Measurements from ENCODE around the gene CNTN5.

CNTN5 gene

DNA sequence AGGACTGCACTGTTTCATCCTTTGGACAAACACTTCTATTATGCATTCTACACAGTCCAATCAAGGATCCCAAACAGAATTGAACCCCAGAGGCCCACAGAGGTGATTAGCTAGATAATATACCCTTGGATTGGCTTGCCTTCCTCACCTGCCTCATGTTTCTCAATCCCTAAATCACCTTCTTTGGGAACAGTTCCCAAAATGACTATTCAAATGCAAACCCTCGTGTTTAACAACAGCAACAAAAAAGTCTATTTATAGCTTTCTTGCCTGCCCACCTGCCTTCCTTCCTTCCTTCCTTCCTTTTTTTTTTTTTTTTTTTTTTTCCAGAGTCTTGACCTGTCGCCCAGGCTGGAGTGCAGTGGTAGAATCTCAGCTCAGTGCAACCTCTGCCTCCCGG, 180.0 kb downstream of the CNTN5 start:
- no peak overlapping the region for H3K4me2 ChIP-seq (ENCODE audit: low read length, poor library complexity, severe bottlenecking)
- H2BK12ac ChIP-seq (ENCODE audit: low read length in 2 of 2) = no peak overlapping the region
- H2AFZ ChIP-seq (ENCODE audit: low read depth, low read length) = no peak overlapping the region
- no peak overlapping the region for H3K4ac ChIP-seq (ENCODE audit: low read depth in 1 of 2, low read length in 2 of 2)
- H3K18ac ChIP-seq (ENCODE audit: low read depth in 1 of 2, low read length in 2 of 2) = no peak overlapping the region
- H3K4me1 ChIP-seq (ENCODE audit: control insufficient read depth, insufficient read depth, low read depth, low read length) = no peaks in the 10 kb centered on the region
- H2BK15ac ChIP-seq (ENCODE audit: low read depth, poor library complexity, severe bottlenecking) = no peak overlapping the region
- WGBS = 80% methylated on average over 2 of the region's 3 CpGs
- no peak overlapping the region for H2AK5ac ChIP-seq (ENCODE audit: low read length, severe bottlenecking)
- no peak for DNase-seq
- no peak overlapping the region for H3K27ac ChIP-seq (ENCODE audit: low read length, poor library complexity, severe bottlenecking)
- no peak overlapping the region for H3K14ac ChIP-seq (ENCODE audit: low read length in 2 of 2)
- no peak overlapping the region for H4K91ac ChIP-seq (ENCODE audit: low read length)
- no peaks in the 10 kb centered on the region for H3K36me3 ChIP-seq (ENCODE audit: control insufficient read depth in 1 of 2, insufficient read depth in 2 of 2, low read depth in 1 of 2, low read length in 2 of 2)
- no peak overlapping the region for H2BK5ac ChIP-seq (ENCODE audit: low read depth, low read length, poor library complexity, severe bottlenecking)
- H3K23ac ChIP-seq (ENCODE audit: low read length in 2 of 2) = no peak overlapping the region
- H3K79me1 ChIP-seq (replicated peaks; ENCODE audit: low read length, poor library complexity, severe bottlenecking) = no peaks in the 10 kb centered on the region
- no peaks in the 10 kb centered on the region for H3K9me3 ChIP-seq (ENCODE audit: control insufficient read depth, low read length)
- H2BK120ac ChIP-seq (ENCODE audit: low read depth, low read length) = no peak overlapping the region
- H4K8ac ChIP-seq (ENCODE audit: low read length) = no peak overlapping the region
- no peak overlapping the region for H3K9ac ChIP-seq (ENCODE audit: low read length)
- no peaks in the 10 kb centered on the region for H3K27me3 ChIP-seq (ENCODE audit: control insufficient read depth in 1 of 2, insufficient read depth in 1 of 2, low read length in 2 of 2)
- no peak overlapping the region for H3K4me3 ChIP-seq (ENCODE audit: insufficient read depth in 1 of 2, low read depth in 1 of 2, low read length in 2 of 2)

DNA sequence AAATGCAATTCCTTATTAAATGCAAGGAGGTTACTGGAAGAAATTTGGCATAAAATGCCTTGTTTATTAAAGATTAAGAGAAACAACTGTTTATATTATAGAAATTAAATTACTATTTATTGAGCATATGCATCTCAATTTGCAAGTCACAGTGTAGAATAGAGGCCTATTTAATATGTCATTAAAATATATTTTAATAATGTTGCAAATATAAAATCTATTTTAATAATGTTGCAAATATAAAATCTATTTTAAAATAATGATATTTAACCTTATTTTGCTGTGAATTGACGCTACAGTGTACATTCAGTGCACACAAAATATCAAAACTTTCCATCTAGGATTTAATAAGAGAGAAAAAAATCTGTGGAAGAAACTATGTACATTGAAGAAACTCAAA, 188.1 kb downstream of the CNTN5 start:
- no peak for DNase-seq
- H3K23ac ChIP-seq (ENCODE audit: low read length in 2 of 2) = no peak overlapping the region
- no peak overlapping the region for H3K14ac ChIP-seq (ENCODE audit: low read length in 2 of 2)
- no peak overlapping the region for H3K9ac ChIP-seq (ENCODE audit: low read length)
- no peaks in the 10 kb centered on the region for H3K79me1 ChIP-seq (replicated peaks; ENCODE audit: low read length, poor library complexity, severe bottlenecking)
- H3K4me3 ChIP-seq (ENCODE audit: insufficient read depth in 1 of 2, low read depth in 1 of 2, low read length in 2 of 2) = no peak overlapping the region
- no peak overlapping the region for H2BK12ac ChIP-seq (ENCODE audit: low read length in 2 of 2)
- no CpG with 5 or more reads among the region's 1 CpG for WGBS
- no peak overlapping the region for H3K27ac ChIP-seq (ENCODE audit: low read length, poor library complexity, severe bottlenecking)
- no peaks in the 10 kb centered on the region for H3K4me1 ChIP-seq (ENCODE audit: control insufficient read depth, insufficient read depth, low read depth, low read length)
- no peak overlapping the region for H3K18ac ChIP-seq (ENCODE audit: low read depth in 1 of 2, low read length in 2 of 2)
- H3K4ac ChIP-seq (ENCODE audit: low read depth in 1 of 2, low read length in 2 of 2) = no peak overlapping the region
- H3K4me2 ChIP-seq (ENCODE audit: low read length, poor library complexity, severe bottlenecking) = no peak overlapping the region
- H2AK5ac ChIP-seq (ENCODE audit: low read length, severe bottlenecking) = no peak overlapping the region
- no peak overlapping the region for H2BK5ac ChIP-seq (ENCODE audit: low read depth, low read length, poor library complexity, severe bottlenecking)
- H3K27me3 ChIP-seq (ENCODE audit: control insufficient read depth in 1 of 2, insufficient read depth in 1 of 2, low read length in 2 of 2) = no peaks in the 10 kb centered on the region
- no peaks in the 10 kb centered on the region for H3K36me3 ChIP-seq (ENCODE audit: control insufficient read depth in 1 of 2, insufficient read depth in 2 of 2, low read depth in 1 of 2, low read length in 2 of 2)
- H2BK120ac ChIP-seq (ENCODE audit: low read depth, low read length) = no peak overlapping the region
- H3K9me3 ChIP-seq (ENCODE audit: control insufficient read depth, low read length) = no peaks in the 10 kb centered on the region
- no peak overlapping the region for H4K8ac ChIP-seq (ENCODE audit: low read length)
- no peak overlapping the region for H2BK15ac ChIP-seq (ENCODE audit: low read depth, poor library complexity, severe bottlenecking)
- no peak overlapping the region for H2AFZ ChIP-seq (ENCODE audit: low read depth, low read length)
- no peak overlapping the region for H4K91ac ChIP-seq (ENCODE audit: low read length)

- Histone ChIP-seq H4K91ac (ENCODE audit: low read length) (no peak overlapping the region), H3K27ac (ENCODE audit: low read length, poor library complexity, severe bottlenecking) (no peak overlapping the region), H3K36me3 (ENCODE audit: control insufficient read depth in 1 of 2, insufficient read depth in 2 of 2, low read depth in 1 of 2, low read length in 2 of 2) (no peaks in the 10 kb centered on the region), H2BK5ac (ENCODE audit: low read depth, low read length, poor library complexity, severe bottlenecking) (no peak overlapping the region), H2AK5ac (ENCODE audit: low read length, severe bottlenecking) (no peak overlapping the region), H3K79me1 (replicated peaks; ENCODE audit: low read length, poor library complexity, severe bottlenecking) (no peaks in the 10 kb centered on the region), H2BK120ac (ENCODE audit: low read depth, low read length) (no peak overlapping the region), H2BK12ac (ENCODE audit: low read length in 2 of 2) (no peak overlapping the region), H3K4ac (ENCODE audit: low read depth in 1 of 2, low read length in 2 of 2) (no peak overlapping the region), H3K23ac (ENCODE audit: low read length in 2 of 2) (no peak overlapping the region), H3K4me3 (ENCODE audit: insufficient read depth in 1 of 2, low read depth in 1 of 2, low read length in 2 of 2) (no peak overlapping the region), H3K4me2 (ENCODE audit: low read length, poor library complexity, severe bottlenecking) (no peak overlapping the region), H2BK15ac (ENCODE audit: low read depth, poor library complexity, severe bottlenecking) (no peak overlapping the region), H3K4me1 (ENCODE audit: control insufficient read depth, insufficient read depth, low read depth, low read length) (no peaks in the 10 kb centered on the region), H3K9ac (ENCODE audit: low read length) (no peak overlapping the region), H3K9me3 (ENCODE audit: control insufficient read depth, low read length) (peaks cover 11% of the 10 kb centered on the region), H3K18ac (ENCODE audit: low read depth in 1 of 2, low read length in 2 of 2) (no peak overlapping the region), H4K8ac (ENCODE audit: low read length) (no peak overlapping the region), H2AFZ (ENCODE audit: low read depth, low read length) (no peak overlapping the region), H3K27me3 (ENCODE audit: control insufficient read depth in 1 of 2, insufficient read depth in 1 of 2, low read length in 2 of 2) (no peaks in the 10 kb centered on the region), H3K14ac (ENCODE audit: low read length in 2 of 2) (no peak overlapping the region)
- WGBS = no CpG with 5 or more reads among the region's 2 CpGs
- no peak for DNase-seq
Observed at GRCh38 chr11:99229544-99229943, 208.8 kb downstream of the CNTN5 start.

DNA sequence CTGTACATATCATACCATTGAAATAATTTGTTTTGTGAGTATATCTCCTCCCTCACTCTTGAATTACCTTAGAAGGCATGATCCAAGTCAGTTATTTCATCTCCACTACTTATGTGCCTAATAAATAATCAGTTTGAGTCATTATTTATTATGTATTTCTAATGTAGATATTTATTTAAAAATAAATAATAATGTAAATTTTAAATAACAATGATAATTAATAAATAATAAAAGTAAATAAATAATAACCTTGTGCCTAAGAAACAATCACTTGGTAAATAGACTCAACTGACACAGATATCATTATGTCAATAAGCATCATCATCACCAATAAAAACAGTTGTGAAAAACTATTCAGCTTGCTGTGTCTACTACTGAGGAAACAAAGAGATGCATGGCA, 213.8 kb downstream of the CNTN5 start:
- H4K91ac ChIP-seq (ENCODE audit: low read length) = no peak overlapping the region
- DNase-seq = no peak
- no peak overlapping the region for H3K14ac ChIP-seq (ENCODE audit: low read length in 2 of 2)
- H3K18ac ChIP-seq (ENCODE audit: low read depth in 1 of 2, low read length in 2 of 2) = no peak overlapping the region
- H3K4ac ChIP-seq (ENCODE audit: low read depth in 1 of 2, low read length in 2 of 2) = no peak overlapping the region
- H3K79me1 ChIP-seq (replicated peaks; ENCODE audit: low read length, poor library complexity, severe bottlenecking) = no peaks in the 10 kb centered on the region
- H3K36me3 ChIP-seq (ENCODE audit: control insufficient read depth in 1 of 2, insufficient read depth in 2 of 2, low read depth in 1 of 2, low read length in 2 of 2) = no peaks in the 10 kb centered on the region
- no peak overlapping the region for H2AFZ ChIP-seq (ENCODE audit: low read depth, low read length)
- H3K9me3 ChIP-seq (ENCODE audit: control insufficient read depth, low read length) = peaks cover 8% of the 10 kb centered on the region
- no peak overlapping the region for H2BK15ac ChIP-seq (ENCODE audit: low read depth, poor library complexity, severe bottlenecking)
- no peaks in the 10 kb centered on the region for H3K4me1 ChIP-seq (ENCODE audit: control insufficient read depth, insufficient read depth, low read depth, low read length)
- H3K9ac ChIP-seq (ENCODE audit: low read length) = no peak overlapping the region
- H3K23ac ChIP-seq (ENCODE audit: low read length in 2 of 2) = no peak overlapping the region
- no peak overlapping the region for H4K8ac ChIP-seq (ENCODE audit: low read length)
- H3K27ac ChIP-seq (ENCODE audit: low read length, poor library complexity, severe bottlenecking) = no peak overlapping the region
- H2BK120ac ChIP-seq (ENCODE audit: low read depth, low read length) = no peak overlapping the region
- H2AK5ac ChIP-seq (ENCODE audit: low read length, severe bottlenecking) = no peak overlapping the region
- no peak overlapping the region for H3K4me3 ChIP-seq (ENCODE audit: insufficient read depth in 1 of 2, low read depth in 1 of 2, low read length in 2 of 2)
- H3K4me2 ChIP-seq (ENCODE audit: low read length, poor library complexity, severe bottlenecking) = no peak overlapping the region
- no peaks in the 10 kb centered on the region for H3K27me3 ChIP-seq (ENCODE audit: control insufficient read depth in 1 of 2, insufficient read depth in 1 of 2, low read length in 2 of 2)
- no peak overlapping the region for H2BK12ac ChIP-seq (ENCODE audit: low read length in 2 of 2)
- no peak overlapping the region for H2BK5ac ChIP-seq (ENCODE audit: low read depth, low read length, poor library complexity, severe bottlenecking)

All from mesenchymal stem cell (in vitro differentiated cells and primary cell).